ENCODE measurements around the gene TMEM44. TPM values are rescaled to one million over a fixed set of nuclear protein-coding genes. Genes with fewer than 3 reads are reported as not detected.
"Not testable (repeated sequence)": the region's sequence is repeated elsewhere in the genome, so short reads cannot be mapped to it uniquely, and the experiment has no call there.

TMEM44 gene
- polyA plus RNA-seq, 3 donors, result 16.8 to 24.6 (median 20.2) TPM

DNA sequence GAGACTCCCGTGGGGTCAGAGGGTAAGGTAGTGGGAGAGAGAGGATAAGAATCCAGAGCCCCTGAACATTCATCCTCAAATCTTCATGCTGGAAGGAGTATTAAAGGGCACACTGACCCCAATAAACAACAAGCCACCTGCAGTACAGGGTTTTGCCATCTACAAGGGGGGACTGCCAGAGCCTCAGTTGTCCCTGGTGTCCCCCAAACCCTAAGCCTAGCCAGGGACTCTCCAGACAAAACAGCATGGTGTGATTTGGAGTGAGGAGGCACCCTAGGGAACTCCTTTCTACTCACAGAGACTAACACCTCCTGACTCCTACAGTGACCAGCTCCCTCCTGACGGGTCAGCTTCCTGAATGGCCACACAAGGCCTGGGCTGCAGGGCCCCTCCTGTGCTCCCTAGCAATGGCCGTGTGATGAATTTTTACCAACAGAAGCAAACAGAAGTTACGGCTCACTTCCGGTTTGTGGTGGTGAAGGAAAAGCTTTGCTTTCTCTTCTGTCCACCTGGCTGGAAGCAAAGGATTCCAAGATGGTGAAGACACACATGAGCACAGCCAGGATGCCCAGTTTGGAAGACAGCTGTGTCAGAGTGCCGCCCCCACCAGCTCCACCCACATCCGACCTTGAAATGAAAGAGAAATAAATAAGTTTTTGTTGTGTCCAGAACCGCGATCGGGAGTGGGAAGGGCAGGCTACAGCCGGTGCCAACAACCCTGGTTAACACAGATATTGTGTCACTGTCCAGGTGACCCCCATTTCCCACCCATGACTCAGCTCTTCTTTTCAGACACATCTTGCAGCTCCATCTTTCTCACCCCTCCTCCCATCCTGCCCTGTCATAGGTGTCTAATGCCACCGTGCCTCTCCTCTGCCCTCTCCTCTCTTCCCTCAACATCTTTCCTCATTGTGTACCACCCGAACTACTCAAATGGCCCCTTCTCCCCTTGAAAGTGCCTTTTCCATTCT lies 76.8 kb downstream of the TMEM44 start:
- DNase-seq, result no peak

DNA sequence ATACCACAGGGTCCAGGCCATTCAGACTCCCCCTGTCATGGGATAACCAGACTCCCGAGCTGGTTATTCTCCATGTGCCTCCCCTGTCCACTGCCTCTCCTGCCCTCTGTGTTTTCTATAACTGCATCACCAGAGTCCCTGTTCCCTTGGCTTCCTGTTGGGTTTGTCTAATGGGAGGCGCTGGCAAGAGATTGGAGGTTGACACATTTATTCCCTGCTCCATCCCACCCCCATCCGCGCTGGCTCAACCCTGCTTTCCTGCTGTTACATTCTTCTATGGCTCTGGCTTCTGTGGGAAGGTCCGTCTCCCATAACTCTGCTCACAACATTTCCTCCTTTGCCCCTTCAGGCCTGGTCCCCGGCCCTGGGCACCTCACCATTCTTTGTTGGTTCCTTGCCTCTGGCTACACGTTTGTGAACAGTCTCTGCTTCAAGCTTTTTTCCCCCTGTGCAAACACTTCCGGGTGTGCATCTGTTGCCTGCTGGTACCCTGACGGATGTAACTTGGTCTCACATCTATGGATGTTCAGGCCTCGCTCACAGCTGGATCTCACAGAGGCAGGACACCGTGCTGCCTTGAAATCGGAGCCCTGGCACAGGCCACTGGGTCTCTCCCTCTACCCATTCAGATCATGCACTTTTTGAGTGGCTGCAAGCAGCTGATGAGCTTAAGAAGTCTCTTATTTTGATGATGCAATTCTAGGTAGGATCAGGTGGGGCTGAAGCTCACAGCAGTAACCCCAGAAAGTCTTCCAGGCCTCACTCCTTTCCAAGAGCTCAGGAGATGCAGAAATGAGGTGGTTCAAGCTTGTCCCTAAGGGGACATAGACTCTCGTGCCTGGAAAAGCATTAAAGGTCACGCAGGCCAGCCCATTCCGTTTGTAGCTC lies 77.8 kb downstream of the TMEM44 start:
- DNase-seq, result no peak

DNA sequence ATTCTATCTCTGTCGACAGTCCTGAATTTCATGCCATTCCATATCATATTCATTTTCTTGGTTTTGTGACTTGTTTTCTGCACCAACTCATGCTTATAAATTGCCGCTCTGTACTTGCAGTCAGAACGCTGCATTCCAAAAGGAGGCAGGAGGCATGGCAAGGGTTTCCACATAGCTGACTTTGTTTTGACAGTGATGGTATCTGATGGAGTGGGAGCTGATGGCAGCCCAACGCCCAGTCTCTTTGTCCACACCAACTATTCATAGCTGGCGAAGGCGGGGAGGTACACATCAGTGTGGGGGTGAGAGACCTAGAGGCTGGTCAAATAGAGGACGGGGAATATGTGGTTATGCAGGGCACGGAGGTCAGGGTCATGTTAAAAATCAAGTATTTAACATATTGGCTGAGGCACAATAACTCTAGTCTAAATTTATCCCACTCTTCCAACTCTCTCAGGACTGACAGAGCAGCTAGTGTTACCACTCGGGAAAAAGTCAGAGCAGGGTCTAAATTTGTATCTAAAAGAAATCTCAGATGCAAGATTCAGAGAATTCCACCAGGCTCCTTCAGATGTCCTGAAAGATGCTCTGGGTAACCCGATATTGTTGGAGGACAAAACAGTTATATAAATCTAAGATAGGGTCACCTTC lies 78.6 kb downstream of the TMEM44 start:
- DNase-seq, result no peak

DNA sequence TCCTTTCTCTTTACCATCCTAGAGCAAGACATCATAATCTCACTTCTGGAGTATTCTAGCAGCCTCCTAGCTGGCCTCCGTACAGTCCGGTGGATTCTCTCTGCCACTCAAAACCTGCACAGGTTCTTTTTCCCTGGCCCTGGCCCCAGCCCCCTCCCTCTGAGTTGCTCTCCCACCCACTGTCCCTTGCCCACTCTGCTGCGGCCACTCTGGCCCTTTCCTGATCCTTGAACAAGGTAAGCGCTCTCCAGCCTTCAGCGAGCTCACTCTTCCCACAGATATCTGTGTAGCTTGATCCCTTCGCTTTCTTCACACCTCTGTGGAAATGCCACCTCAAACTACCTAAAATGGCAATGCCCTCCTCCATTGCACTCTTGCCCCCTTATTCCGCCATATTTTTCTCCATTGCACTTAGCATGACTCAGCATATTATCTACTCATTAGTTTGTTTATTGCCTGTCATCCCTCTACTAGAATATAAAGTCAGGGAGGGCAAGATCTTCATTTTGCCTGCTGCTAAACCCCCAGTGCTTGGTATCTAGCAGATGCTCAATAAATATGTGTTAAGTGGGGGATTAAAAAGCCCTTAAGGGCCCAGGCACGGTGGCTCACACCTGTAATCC lies 80.8 kb downstream of the TMEM44 start:
- no peak for DNase-seq

DNA sequence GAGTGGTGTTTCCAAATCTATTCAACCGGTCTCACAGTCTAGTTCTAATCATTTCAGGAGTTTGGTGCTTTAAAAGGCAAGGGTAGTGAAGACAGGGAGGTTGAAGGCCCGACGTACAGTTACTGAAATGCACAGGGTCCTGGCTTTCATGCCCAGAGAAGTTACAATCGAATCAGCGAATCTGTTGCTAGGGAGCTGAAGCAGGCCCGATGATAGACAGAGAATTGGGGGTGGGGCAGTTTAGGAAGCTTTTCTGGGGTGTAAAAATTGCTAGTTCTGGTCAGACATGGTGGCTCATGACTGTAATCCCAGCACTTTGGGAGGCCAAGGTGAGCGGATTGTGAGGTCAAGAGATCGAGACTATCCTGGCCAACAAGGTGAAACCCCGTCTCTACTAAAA lies 83.4 kb downstream of the TMEM44 start:
- DNase-seq, result no peak

DNA sequence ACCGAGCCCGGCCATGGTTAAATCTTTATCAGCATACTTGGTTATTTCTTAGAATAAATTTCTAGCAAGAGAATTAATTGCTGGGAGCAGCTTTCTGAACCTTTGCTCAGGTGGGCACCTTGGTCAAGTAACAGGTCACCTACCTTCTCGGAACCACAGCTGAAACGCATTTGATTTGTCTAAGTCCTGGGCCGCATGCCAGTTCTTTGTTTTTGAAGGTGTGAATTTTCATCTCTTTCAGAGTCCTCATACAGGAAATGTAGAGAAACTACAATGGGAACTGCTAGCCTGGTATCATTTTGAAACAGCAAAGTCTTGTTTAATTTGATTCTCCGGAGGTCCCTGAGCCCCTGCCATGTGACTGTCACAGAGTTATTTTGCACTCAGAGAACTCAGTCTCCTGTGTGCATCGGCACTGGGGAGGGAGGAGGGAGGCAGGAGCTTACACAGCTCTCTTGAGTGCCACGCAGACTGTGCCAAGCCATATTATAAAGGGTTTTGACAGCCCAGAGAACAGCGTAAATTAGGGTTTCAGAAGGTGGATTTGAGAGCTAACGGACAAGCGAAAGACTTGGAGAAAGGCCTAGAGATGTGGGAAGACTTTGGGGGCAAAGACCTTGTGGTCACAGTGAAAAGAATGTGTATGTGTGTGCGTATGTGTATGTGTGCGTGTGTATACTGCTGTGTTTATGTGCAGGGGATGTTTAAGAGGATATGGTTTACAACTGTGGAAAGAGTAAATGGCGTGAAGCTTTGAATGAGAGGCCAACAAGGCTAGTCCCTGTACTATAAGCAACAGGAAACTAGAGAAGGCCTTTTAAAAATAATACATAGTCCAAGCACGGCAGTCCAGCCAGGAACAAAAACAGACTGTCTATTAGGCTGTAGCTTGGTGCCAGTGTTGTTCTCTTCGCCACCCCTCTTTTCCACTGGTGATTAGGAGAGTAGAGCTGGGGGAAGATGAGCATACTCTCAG lies 84.6 kb downstream of the TMEM44 start:
- DNase-seq, result no peak

DNA sequence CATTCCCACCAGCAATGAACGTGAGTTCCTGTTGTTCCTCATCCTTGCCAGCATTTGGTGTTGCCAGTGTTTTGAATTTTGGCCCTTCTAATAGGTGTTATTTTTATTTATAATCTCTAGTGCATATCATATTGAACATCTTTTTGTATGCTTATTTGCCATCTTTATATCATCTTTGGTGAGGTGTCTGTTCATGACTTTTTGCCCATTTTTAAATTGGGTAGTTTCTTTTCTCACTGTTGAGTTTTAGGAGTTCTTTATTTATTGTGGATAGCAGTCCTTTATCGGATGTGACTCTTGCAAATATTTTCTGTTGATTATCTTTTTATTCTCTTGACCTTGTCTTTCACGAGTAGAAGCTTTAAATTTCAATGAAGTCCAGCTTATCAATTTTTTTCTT lies 86.2 kb downstream of the TMEM44 start:
- no peak for DNase-seq

DNA sequence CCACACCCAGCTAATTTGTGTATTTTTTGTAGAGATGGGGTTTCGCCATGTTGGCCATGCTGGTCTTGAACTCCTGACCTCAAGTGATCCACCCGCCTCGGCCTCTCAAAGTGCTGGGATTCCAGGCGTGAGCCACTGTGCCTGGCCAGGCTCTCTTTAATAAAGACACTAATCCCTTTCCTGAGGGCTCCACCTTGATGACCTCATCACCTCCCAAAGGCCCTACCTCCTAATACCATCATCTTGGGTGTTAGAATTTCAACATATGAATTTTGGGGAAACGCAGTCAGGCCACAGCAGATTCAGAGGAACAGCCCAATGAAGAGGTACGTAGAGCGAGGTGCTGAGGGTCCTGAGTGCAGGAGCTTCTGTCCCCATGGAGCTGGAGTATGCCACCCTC lies 87.7 kb downstream of the TMEM44 start:
- DNase-seq, result not testable (repeated sequence)

DNA sequence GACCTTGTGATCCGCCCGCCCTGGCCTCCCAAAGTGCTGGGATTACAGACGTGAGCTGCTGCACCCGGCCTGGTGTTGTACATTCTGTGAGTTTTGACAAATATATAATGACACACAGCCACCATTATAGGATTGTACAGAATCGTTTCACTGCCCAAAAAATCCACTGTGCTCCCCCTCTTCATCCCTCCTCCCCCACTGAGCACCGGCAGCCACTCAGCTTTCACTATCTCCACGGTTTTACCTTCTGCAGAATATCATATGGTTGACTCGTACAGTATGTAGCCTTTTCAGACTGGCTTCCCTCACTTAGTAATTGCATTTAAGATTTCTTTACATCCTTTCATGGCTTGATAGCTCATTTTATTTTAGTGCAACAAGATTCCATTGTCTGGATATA lies 89.7 kb downstream of the TMEM44 start:
- no peak for DNase-seq

DNA sequence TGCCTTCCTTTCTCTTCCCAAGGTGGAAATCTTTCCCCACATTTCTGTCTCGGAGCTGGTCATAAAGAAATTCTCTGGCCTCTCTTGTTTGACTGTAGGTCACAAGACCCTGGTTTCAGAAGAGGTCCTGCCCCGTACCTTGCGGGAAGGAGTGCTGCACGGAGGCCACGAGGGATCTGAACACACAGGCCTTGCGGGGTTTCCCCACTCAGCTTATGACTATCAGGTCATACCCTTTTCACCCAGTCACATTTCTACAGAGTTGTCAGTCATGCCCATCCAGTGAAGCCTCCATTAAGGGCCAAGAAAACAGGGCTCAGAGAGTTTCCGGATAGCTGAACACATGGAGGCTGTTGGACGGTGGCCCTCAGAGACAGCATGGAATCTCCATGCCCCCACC lies 91.7 kb downstream of the TMEM44 start:
- DNase-seq, result no peak

DNA sequence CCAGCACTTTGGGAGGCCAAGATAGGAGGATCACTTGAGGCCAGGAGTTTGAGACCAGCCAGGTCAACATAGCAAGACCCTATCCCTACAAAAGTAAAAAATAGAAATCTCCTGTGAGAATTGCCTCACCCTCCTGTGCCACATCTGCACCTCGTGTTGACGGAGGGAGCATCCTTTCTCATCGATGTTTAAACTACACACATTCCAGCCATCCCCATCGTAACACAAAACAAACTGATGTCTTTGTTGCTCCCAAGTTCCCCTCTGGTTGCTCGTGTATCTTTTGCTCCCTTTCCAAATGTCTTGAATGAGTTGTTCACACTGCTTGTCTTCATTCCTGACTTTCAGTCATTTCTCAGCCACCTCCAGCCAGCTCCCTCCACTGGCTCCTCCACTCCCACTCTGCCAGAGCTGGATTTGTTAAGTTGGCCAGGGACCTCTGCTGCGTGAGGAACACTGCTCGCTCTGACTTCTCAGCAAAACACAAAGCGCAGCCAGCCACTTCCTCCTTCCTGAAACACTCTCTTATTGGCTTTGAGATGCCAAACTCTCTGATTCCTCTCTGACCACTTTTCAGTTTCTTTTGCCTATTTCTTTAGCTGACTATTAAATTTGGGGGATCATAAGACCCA lies 92.8 kb downstream of the TMEM44 start:
- DNase-seq, result no peak

DNA sequence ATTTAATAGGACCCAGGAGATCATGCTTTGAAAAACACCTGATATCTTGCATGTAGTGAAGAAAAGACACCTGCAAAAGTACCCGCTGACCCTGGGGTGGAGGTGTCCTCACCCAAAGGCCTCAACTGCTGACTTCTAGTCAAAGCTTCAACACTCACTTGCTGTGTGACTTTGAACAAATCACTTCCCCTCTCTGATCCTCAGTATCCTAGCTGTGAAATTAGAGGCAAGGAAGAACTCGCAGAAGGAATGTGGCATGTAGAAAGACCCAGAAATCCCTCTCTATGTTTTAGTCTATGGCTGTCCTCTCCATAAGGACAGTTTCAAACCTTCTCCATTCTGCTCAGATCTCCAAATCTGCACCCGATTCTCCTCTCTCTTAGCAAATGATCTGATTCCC lies 93.7 kb downstream of the TMEM44 start:
- DNase-seq, result no peak

DNA sequence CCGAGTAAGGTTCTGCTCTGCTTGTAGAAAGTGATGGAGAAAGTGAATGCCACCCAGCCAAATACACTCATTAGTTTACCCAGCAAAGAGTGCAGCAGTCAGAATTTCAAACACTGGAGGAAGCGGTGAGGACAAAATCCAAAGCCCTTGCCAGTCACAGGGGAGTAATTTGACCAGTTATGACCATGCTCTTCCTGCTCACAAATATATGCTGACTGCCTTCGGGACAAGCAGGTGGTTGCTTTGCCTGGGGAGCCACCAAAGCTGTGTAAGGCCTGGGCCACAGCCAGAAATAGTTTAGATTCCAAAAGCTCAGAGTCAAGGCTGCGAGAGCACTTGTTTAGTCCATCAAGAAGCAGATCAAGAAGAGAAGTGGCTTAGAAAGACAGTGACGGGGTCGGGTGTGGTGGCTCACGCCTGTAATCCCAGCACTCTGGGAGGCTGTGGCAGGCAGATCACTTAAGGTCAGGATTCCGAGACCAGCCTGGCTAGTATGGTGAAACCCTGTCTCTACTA lies 95.4 kb downstream of the TMEM44 start:
- DNase-seq, result no peak

Other genes with a start within 250 kb of the TMEM44 start
- under 1 TPM; 0.61 to 0.86 (median 0.71) TPM for gene GP5, start 234.2 kb downstream of the TMEM44 start, polyA plus RNA-seq (ENCODE audit: insufficient read length in 3 of 3)
- gene ATP13A3, start 146.4 kb downstream of the TMEM44 start, polyA plus RNA-seq (ENCODE audit: insufficient read length in 3 of 3), result 100 to 1,000 TPM in 2 of 3 donors, 10 to 100 TPM in 1; 86.7 to 123 (median 114) TPM
- 10 to 100 TPM; 30.4 to 51.1 (median 44.0) TPM for gene LSG1, start 38.8 kb upstream of the TMEM44 start, polyA plus RNA-seq (ENCODE audit: insufficient read length in 3 of 3)
- 1 to 10 TPM; 5.0 to 9.3 (median 7.3) TPM for gene FAM43A, start 52.5 kb upstream of the TMEM44 start, polyA plus RNA-seq (ENCODE audit: insufficient read length in 3 of 3)

All from renal pelvis (tissue), 4 donors.